OCI-LY7 (cell line): Measurements from ENCODE around the gene RTCA.

Source experiments
- EZH2phosphoT487 ChIP-seq: fragments of 200-600 bp; sonication (generic); IDR thresholded peaks from 2 replicates; pipeline ENCODE4 v1.6.1; 2018; ENCODE audit warnings: low read depth, borderline replicate concordance, mild to moderate bottlenecking, mixed run types, antibody characterized with exemption, low read length, moderate library complexity, mixed read lengths
- TF ChIP-seq, protein P1 (sequence below): fragments of 200-600 bp; sonication (generic); conservative IDR thresholded peaks from 2 replicates; pipeline ENCODE4 v1.5.1; 2014; ENCODE audit warnings: mild to moderate bottlenecking, antibody characterized with exemption, low read length, moderate library complexity, mixed read lengths

GRCh38 chr1:100222428-100222827 is 43.6 kb upstream of the RTCA start:
- TF ChIP-seq, protein P1, sequence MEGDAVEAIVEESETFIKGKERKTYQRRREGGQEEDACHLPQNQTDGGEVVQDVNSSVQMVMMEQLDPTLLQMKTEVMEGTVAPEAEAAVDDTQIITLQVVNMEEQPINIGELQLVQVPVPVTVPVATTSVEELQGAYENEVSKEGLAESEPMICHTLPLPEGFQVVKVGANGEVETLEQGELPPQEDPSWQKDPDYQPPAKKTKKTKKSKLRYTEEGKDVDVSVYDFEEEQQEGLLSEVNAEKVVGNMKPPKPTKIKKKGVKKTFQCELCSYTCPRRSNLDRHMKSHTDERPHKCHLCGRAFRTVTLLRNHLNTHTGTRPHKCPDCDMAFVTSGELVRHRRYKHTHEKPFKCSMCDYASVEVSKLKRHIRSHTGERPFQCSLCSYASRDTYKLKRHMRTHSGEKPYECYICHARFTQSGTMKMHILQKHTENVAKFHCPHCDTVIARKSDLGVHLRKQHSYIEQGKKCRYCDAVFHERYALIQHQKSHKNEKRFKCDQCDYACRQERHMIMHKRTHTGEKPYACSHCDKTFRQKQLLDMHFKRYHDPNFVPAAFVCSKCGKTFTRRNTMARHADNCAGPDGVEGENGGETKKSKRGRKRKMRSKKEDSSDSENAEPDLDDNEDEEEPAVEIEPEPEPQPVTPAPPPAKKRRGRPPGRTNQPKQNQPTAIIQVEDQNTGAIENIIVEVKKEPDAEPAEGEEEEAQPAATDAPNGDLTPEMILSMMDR = no peak
- TF ChIP-seq EZH2phosphoT487 = no peak
